Measurements from ENCODE around the gene SLC6A8.
"Not testable (repeated sequence)": the region's sequence is repeated elsewhere in the genome, so short reads cannot be mapped to it uniquely, and the experiment has no call there.

The SLC6A8 gene

DNA sequence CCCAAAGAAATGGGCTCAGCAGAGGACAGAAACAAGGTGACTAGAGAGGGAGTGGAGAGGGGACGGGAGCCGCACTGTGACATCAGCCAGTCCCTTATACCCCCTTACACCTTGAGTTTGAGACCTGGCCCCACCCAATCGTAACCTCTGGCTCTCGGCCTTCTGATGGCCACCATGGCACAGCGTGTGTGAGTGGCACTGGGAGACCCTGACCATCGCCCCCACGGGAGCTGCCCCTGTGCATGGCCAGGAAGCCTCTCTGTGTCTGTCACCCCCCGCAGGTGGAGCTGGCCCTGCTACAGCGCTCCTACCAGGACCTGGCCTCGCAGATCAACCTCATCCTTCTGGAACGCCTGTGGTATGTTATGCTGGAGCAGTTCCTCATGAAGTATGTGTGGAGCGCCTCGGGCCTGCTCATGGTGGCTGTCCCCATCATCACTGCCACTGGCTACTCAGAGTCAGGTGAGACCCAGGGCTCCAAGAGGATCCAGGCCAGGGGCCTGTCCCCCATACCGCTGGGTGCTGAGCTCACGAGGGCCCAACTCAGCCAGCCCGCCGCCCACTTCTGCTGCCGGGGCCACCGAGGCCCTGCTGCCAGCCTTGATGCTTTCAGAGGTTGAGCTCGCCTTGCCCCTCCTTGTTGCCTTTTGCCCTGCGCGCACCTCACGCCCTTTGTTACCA is 41.4 kb downstream of the SLC6A8 start:
- CTCF ChIA-PET = no interaction called here
- POLR2A ChIA-PET = no interaction called here
- no peak overlapping the region for H3K4me3 ChIP-seq (ENCODE audit: low read depth, low read length)
- DNase-seq (ENCODE audit: low read depth, low spot score) = no peak
- TF ChIP-seq, protein P1, sequence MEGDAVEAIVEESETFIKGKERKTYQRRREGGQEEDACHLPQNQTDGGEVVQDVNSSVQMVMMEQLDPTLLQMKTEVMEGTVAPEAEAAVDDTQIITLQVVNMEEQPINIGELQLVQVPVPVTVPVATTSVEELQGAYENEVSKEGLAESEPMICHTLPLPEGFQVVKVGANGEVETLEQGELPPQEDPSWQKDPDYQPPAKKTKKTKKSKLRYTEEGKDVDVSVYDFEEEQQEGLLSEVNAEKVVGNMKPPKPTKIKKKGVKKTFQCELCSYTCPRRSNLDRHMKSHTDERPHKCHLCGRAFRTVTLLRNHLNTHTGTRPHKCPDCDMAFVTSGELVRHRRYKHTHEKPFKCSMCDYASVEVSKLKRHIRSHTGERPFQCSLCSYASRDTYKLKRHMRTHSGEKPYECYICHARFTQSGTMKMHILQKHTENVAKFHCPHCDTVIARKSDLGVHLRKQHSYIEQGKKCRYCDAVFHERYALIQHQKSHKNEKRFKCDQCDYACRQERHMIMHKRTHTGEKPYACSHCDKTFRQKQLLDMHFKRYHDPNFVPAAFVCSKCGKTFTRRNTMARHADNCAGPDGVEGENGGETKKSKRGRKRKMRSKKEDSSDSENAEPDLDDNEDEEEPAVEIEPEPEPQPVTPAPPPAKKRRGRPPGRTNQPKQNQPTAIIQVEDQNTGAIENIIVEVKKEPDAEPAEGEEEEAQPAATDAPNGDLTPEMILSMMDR (IDR thresholded peaks at IDR 0.05; ENCODE audit: insufficient read depth, low read length, missing control alignments) = no peak

DNA sequence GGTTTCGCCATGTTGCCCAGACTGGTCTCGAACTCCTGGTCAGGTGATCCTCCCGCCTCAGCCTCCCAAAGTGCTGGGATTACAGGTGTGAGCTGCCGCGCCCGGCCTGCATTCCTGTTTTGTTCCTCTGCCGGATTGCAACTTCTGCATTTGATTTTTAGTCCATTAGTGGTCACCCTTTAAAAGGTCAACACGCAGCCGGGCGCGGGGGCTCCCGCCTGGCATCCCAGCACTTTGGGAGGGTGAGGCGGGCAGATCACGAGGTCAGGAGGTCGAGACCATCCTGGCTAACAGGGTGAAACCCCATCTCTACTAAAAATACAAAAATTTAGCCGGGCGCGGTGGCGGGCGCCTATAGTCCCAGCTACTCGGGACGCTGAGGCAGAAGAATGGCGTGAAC is 42.4 kb downstream of the SLC6A8 start:
- POLR2A ChIA-PET; DNase-seq (ENCODE audit: low read depth, low spot score); CTCF ChIA-PET; H3K4me3 ChIP-seq (ENCODE audit: low read depth, low read length): not testable (repeated sequence)

DNA sequence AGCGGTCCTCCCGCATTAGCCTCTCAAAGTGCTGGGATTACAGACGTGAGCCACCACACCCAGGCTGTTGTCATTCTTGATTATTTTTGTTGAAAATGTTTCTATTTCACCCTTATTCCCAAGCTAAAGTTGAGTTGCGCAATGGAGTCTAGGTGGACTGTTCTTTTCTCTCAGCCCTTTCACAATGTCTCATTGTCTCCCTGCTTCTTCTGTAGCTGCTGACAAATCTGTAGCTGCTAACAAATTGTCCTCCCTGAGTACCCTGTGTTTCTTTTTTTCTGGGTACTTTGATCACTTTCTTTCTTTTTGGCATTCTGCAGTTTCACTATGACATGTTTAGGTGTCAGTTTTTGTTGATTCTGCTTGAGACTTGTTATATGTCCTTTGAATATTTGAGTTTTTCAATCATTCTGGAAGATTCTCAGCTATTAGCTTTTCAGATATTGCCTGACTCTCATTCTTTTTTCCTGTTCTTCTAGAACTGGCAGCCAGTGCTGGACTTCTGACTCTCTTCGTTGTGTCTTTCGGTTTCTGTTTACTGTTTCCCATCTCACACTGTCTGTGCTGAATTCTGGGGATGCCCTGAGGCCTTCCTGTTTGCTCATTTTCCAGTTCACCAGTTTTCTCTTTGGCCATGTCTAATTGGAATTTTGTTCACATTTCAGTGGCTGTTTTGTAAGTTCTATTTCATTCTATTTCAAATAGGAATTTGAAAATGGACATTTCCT is 43.6 kb downstream of the SLC6A8 start:
- CTCF ChIA-PET = no interaction called here
- POLR2A ChIA-PET = no interaction called here
- no peak overlapping the region for H3K4me3 ChIP-seq (ENCODE audit: low read depth, low read length)

DNA sequence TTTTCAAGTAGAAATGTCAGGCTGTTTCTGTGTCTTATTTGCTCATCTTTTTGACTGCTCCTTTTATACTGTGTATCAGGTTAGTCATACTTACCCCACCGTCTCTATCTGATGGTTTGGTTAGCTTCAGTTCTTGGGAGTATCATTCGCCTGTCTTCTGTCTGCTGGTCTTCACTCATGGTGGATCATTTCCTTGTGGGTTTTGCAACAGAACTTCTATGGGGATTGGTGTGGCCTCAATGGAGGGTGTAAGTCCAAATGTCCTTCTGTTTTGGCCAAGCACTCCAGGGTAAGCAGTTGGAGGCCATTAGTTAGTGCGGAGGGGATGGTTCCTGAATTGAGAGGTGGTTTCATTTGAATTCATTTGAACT is 44.1 kb downstream of the SLC6A8 start:
- TF ChIP-seq, protein P1 (IDR thresholded peaks at IDR 0.05; ENCODE audit: insufficient read depth, low read length, missing control alignments) = no peak
- H3K4me3 ChIP-seq (ENCODE audit: low read depth, low read length) = no peak overlapping the region
- POLR2A ChIA-PET = no interaction called here
- CTCF ChIA-PET = no interaction called here
- DNase-seq (ENCODE audit: low read depth, low spot score) = no peak

More for the DNA sequence above, 43.6 kb downstream of the SLC6A8 start:
- TF ChIP-seq, protein P1 (IDR thresholded peaks at IDR 0.05; ENCODE audit: insufficient read depth, low read length, missing control alignments) = no peak
- no peak for DNase-seq (ENCODE audit: low read depth, low spot score)

DNA sequence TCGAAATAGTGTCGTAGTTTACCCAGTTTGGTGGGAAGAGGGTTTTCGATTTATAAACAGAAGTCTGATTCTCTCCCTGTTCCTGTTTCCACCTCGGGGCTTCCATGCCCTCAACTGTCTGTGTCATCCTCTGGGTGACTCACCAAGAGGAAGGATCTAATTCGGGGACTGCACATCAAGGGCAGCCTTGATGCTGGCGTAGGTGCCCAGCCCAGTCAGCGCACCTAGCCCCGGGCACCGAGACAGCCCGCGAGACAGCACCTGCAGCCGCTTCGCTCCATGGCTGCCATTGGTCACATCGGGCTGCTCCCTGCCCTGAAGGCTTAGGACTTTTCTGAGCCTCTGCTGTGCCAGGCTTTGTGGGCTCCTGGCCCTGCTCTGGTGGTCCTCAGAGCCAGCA is 44.7 kb downstream of the SLC6A8 start:
- no peak for DNase-seq (ENCODE audit: low read depth, low spot score)
- H3K4me3 ChIP-seq (ENCODE audit: low read depth, low read length) = no peak overlapping the region
- ChIA-PET CTCF (no interaction called here), POLR2A (no interaction called here)
- TF ChIP-seq, protein P1 (IDR thresholded peaks at IDR 0.05; ENCODE audit: insufficient read depth, low read length, missing control alignments) = no peak

DNA sequence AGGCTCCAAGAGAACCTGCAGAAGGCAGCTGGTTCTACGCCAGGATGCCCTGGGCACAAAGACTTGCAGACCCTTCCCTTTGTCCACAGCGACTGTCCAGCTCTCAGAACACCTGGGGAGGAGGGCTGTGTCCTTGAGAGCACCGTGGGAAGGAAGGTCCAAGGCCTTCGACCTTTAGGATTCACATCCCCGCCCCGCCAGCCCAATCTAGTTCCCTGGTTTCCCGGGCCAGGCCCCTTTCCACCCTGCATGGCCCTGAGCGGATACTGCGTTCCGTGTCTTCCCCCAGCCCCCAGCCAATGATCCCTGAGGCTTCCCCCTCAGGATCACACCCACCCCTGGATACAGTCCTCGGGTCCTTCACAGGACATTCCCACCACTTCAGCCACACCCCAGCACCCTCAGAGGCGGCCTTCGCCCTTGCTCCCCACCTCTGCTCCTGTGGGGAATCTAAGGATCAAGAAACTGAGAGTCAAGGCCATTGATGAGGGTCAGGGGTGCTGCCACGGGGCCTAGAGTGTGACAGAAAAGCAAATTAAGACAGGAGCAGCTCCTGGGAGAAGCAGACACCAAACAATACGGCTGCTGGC is 46.0 kb downstream of the SLC6A8 start:
- ChIA-PET CTCF (no interaction called here), POLR2A (no interaction called here)
- H3K4me3 ChIP-seq (ENCODE audit: low read depth, low read length) = no peak overlapping the region
- TF ChIP-seq, protein P1 (IDR thresholded peaks at IDR 0.05; ENCODE audit: insufficient read depth, low read length, missing control alignments) = no peak
- DNase-seq (ENCODE audit: low read depth, low spot score) = no peak
